ENCODE measurements around the gene TMEM30B. TPM values are rescaled to one million over a fixed set of nuclear protein-coding genes. Genes with fewer than 3 reads are reported as not detected.

TMEM30B gene
- total RNA-seq: 0.07 and 0.13 TPM in 2 replicates

GRCh38 chr14:61281186-61281947 lies at the start of gene TMEM30B:
Gene TMEM30B (minus strand): TSS chr14:61281338. CDS start chr14:61281147, 191 bp downstream.

DNA sequence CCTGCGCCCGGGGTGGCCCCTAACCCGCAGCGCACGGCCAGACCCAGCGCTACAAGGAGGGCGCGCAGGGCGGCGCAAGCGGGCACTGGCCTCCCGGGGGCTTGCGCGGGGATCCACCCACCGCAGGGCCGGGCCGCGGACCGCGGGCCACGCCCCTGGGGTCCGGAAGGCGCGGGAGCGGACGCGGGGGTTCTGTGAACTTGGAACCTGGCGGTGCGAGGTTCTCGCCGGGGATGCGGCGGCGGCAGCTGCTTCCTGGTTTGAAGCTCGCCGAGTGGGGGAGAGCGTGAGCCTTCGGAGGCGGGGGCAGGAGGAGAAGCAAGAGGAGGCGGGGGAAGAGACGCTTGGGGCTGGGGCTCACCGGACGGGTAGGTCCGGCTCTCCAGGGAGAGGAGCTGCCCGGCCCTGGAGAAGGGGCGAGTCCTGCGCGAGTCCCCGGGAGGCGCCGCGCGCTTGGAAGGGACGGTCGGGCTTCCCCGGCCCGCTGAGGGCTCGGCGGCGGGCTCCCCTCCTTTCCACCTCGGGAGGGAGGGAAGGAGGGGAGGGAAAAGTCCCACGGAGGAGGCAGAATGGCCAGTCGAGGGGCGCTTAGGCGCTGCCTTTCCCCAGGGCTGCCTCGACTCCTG lies 40.4 kb upstream of the TMEM30B start, which contains the start of gene PRKCH:
TSS of gene PRKCH (plus strand) at position 195 of the 626 bp plus-strand sequence. CDS start 523 bp downstream, outside the sequence.

Other genes with a start within 250 kb of the TMEM30B start
- gene PRKCH, start 40.2 kb upstream of the TMEM30B start, total RNA-seq: 160 and 163 TPM in 2 replicates